ENCODE measurements around the gene IBA57.

IBA57 gene

DNA sequence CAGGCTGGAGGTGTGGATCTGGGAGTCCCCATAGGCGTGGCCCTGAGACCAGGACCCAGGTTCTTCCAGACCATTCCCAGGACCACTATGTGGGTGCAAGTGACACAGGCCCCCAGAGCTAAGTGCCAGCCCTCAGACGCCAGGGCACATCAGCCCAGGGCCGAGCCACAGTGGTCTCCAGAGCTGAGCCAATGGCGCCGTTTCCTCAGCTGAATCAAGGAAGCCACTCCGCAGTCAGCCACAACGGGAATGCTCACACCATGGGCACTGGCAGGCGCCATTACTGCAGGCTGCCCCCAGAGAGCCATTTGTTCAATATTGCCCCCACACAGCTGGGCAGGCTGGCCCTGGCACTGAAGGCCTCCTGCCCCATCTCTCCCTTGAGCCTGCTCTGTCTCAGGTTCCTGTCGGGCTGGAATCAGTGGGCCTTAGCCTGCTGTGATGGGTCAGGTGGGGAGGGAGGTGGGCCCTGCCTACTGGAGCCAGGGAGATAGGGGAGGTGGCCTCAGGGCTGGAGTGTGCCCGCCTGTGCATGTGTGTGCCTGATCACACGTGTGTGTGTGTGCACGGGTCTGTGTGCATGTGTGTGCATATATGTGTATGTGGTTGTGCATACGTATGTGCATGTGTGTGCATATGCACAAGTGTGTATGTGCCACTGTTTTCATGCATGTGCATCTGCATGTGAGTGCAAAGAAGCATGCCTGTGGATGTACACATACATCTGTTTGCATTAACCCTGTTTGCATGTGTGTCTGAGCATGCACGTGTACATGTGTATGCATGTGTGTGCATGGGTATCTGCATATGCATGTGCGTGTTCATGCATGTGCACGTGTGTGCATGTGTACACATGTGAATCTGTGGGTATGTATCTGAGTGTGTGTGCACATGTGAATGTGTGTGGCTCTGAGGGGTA, 9.7 kb upstream of the IBA57 start:
- DNase-seq: no peak

DNA sequence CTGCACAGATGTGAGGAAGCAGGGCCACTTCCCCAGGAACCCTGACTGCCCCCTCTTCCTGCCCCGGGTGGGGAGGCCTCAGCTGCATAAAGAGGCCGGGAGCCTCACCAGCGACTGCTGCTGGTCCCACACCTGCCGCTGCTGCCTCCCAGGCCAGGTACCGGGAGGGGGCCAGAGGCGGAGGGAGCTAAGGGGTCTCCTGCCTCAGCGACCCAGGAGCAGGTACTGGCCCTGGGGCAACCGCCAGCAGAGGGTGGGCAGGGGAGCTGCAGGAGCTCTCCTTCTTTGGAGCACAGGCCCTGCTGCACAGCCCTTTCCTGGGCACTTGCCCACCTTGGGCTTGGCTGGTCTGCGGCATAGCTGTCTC, 9.1 kb upstream of the IBA57 start:
- no peak for DNase-seq

DNA sequence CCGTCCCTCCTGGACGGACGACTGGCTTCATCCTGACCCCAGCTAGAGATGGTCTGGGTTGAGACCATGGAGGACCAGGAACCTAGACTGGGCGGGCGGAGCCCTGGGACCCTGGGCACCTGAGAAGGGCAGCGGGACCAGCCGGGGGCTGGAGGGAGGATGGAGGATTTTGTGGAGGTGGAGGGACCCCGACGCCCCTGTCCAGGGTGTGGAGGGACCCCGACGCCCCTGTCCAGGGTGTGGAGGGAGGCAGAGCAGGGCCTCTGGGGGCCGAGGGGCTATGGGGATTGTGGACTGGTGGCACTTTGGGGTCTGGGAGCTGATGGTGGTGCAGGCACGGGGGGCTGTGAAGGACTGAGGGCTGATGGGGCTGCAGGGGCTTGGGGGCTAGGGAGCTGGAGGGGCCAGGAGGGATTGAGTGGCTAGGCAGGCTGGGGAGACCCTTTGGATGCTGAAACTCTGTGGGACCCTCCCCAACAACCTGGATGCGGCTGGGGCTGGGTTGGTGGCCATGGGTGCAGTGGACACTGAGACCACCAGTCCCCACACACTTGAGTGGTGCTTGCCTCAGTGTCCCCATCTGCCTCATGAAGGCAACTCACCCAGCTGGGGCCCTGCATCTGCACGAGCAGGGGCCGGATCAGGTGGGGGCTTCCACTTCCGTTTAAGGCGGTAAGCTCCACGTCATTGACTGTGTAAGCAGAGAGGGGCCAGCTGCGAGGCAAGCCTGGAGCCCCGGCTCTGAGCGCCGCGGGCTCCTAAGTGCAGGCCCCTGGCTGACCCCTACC, 8.5 kb upstream of the IBA57 start:
- DNase-seq: no peak

DNA sequence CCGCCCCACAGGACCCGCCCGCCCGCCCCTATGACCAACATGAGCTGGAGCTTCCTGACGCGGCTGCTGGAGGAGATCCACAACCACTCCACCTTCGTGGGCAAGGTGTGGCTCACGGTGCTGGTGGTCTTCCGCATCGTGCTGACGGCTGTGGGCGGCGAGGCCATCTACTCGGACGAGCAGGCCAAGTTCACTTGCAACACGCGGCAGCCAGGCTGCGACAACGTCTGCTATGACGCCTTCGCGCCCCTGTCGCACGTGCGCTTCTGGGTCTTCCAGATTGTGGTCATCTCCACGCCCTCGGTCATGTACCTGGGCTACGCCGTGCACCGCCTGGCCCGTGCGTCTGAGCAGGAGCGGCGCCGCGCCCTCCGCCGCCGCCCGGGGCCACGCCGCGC, 7.9 kb upstream of the IBA57 start:
- no peak for DNase-seq

DNA sequence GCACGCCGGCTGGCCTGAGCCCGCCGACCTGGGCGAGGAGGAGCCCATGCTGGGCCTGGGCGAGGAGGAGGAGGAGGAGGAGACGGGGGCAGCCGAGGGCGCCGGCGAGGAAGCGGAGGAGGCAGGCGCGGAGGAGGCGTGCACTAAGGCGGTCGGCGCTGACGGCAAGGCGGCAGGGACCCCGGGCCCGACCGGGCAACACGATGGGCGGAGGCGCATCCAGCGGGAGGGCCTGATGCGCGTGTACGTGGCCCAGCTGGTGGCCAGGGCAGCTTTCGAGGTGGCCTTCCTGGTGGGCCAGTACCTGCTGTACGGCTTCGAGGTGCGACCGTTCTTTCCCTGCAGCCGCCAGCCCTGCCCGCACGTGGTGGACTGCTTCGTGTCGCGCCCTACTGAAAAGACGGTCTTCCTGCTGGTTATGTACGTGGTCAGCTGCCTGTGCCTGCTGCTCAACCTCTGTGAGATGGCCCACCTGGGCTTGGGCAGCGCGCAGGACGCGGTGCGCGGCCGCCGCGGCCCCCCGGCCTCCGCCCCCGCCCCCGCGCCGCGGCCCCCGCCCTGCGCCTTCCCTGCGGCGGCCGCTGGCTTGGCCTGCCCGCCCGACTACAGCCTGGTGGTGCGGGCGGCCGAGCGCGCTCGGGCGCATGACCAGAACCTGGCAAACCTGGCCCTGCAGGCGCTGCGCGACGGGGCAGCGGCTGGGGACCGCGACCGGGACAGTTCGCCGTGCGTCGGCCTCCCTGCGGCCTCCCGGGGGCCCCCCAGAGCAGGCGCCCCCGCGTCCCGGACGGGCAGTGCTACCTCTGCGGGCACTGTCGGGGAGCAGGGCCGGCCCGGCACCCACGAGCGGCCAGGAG, 7.2 kb upstream of the IBA57 start:
- DNase-seq: no peak

DNA sequence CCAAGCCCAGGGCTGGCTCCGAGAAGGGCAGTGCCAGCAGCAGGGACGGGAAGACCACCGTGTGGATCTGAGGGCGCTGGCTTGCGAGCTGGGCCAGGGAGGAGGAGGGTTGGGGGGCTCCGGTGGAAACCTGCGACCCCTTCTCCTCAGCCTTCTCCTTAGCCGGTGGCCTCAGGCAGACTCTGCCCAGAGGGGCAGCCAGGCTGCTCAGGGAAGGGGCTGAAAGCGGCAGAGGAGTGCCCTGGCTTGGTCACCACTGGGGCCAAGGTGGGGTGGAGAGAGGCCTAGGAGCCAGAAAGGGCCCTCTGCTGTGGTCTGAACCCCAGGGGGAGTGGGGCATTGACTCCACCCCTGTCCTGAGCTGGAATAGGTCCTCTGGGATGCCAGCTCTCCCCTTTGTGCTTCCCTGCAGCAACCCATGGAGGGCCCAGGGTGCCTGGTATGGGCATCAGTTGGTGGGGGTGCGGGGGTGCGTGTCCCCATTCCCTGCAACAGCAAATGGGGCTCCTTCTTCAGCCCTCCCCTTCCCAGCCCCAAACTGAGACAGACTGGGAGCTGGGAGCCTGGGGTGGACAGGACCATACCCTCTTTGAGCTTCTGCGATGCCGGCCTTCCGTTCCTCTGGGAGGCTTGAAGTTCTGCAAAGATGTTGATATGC, 6.5 kb upstream of the IBA57 start:
- DNase-seq: no peak

DNA sequence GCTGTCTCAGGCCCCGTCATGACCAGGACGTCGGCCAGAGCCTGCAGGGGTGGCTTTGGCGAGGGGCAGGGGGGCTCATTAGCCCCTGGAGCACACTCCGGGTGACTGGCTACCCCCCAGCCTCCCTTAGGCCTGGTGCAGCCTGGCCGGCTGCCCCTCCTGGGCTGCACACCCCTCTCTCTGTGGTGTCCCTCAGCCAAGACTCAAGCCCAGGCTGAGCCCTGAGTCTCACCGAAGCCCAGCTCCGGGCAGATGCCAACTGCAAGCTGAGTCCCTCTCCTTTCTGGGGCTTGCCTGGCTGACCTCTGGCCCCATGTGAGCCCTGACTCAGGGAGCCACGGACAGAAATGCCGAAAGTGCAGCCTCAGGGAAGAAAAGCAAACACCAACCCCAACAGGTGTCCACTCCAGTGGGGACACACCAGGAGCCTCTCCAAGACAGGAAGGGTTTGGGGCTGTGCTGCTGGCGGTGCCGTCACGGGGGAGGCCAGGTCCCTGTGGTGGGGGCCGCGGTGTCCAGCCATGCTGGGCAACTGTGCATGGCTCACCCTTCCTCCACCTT, 5.3 kb upstream of the IBA57 start:
- DNase-seq: no peak

DNA sequence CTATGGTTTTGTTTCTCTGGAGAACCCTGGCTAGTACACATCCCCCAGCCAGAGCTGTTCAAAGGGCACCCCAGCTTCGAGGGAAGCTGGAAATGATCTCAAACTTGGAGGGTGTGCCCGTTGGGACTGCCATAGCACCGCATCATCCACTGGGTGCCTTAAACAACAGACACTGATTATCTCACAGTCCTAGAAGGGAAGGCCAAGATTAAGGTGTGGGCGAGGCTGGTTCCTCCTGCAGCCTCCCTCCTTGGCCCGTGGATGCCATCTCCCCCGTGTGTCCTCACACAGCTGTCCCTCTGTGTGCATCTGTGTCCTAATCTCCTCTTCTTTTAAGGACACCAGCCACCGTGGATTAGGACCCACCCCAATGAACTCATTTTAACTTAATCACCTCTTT, 4.2 kb upstream of the IBA57 start:
- DNase-seq: no peak

DNA sequence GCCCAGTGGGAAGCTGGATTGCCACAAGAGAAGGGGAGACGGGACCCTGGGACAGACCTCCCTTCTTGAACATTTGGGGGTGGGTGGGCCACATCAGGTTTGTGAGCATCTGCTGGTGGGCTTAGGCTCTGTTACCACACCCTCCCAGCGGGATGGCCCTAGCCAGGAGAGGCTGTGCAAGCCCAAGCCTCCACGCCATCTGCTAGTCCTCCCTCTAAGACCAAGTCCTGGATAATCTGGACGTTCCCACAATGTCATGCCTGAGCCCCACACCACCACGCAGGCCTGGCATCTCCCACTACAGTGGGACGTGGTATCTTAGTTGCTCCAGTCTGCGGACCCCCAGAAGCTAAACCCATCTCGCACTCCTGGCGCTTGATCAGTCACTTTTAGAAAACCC, 3.7 kb upstream of the IBA57 start:
- DNase-seq: no peak

DNA sequence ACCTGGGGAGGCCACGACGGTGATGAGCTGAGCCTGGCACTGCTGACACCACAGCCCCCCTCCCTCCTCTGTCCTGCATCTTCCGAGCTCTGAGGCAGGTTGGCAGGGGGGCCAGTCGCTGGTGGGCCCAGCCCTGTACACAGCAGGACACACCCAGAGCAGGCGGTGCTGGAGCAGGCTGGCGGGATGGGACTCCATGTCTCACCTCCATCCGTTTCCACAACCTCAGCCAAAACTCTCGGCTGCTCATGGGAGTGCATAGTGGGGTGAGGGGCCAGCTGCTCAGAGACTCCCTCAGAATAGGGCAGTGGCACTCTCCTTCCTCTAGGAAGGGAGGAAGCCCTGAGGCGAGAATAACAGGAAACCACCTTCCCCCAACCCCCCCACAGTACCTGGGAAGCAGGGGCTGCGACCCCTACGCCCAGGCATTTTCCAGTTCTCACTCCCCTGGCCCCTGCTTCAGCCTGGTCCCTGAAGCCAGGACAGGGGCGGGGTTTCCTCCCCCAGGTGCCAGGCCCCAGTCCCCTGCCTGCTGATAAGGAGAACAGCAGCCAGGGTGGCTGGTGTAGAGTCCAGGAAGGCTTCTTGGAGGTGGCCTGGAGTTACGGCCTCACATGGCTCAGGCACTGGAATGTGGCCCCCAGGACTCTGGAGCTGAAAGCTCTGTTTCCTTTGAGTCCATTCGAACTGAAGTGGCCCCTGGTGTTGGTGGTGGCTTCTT, 3.2 kb upstream of the IBA57 start:
- DNase-seq: no peak

DNA sequence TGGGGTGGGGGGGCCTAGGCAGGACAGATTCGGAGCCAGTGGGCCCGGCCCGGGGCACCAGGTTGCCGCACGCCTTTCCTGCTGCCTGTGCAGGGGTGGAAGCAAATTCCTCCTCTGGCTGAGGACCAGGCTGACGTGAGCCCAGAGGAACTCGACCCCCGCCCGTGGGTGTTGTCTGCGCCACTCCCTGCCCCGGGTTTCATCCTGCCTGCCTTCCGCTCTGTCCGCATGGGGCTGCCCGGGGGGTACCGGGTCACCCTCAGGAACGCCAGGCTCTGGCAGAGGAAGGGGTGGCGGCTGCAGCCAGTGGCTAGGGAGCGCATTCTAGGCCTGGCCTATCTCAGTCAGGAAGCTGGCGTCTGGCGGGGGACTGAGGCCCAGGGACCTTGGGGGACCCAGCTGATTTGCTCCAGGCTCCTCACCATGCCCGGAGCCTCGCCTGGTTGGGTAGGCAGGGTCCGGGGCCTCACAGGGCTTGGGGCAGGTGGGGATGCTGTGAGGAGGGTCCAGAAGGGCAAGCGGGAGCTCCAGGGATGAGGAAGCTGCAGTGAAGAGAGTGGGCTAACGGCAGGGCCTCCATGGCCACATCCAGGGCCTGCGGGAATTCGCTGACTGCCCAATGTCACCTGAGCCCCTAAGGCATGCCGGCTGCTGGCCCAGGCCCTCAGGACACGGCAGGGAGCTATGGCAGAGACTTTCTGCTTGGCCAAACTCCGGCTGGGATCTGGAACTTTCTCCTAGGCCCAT, 2.4 kb upstream of the IBA57 start:
- no peak for DNase-seq

DNA sequence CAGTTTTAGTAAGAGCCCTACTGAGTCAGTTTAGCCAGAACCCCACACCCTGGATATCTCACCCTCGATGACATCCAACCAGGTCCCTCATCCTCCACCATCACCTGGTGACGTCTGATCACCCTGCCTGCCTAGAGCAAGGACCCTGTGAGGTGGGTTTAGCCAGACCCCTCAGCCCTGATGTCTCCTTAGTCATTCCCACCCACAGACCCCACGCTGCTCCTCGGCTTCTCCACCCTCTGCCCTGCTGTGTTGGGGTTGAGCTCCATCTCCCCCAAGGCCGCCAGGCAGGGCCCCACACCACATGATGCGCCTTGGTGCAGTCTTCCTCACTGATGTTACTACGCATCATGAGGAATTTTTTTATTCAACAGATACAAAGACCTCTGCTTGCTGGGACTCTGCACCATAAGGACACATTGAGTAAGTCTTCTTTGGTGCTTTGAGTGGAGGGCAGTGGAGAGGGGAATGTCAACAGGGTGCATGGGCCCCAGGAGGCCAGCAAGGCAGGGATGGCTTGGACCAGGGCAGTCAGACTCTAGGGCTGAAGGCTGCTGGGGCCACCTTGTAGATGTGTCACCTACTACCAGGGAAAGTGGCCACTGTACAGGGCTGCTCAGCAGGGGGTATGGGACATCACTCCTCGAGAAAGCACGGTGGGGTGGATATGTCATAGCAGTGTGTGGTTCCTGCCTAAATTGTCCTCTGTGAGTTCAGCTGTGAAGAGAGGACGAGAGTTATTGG, 1.7 kb upstream of the IBA57 start:
- no peak for DNase-seq

DNA sequence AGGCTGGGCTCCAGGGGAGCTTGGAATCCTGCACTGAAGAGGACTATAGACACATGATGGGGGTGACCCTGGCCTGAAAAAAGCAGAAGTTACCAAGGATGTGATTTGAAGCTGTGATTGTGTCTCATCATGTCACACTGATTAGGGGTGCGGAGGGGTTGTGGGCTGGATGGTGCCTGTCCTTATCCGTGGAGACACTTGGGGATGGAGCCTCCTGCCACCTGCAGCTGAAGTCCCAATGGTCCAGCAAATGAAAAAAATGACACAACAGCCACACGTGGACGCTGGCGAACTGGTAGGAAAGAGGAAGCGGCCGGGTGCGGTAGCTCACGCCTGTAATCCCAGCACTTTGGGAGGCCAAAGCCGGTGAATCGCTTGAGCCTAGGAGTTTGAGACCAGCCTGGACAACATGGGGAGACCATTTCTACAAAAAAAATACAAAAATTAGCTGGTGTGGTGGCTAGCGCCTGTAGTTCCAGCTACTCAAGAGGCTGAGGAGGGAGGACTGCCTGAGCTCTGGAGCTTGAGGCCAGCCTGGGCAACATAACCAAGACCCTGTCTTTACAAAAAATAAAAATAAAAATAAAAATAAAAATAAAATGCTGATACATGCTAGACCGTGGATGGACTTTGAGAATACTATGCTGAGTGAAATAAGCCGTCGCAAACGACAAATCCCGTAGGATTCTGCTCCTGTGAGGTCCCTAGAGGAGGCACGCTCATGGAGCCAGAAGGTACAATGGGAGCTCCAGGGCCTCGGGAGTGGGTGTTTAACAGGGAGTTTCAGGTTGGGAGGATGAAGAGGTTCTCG, 838 bp upstream of the IBA57 start:
- no peak for DNase-seq

DNA sequence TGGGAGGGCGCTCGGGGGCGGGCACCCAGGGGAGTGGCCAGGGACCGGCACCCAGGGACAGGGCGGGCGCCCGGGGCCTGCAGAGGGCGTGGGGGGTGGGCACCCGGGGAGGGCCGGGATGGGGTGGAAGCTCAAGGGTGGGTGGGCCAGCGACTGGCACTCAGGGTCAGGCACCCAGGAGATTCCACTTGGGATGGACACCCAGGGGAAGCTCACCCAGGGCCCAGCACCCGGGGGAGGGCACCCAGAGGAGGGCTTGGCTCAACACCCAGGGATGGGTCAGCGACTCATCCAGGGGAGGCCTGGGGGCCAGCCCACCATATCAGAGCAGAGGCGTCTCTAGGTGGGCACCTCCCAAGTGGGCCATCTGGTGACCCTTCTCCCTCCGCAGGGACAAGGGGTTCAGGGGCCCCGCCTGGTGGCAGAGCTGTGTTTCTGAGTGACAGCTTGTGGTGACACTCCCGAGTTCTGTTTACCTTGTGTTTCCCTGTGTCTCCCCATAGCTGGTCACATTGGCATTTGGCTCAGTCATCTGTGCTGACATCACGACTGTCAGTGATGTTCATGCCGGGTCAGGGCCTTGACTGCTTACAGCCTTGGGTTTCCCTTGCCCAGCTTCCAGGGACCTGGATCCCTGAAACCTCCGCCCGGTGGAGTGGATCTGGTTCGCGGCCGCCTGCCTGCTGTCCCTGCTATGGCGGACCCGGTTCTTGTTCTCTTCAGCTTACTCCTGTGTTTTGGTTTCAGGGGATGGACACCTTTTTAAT, 749 bp downstream of the IBA57 start:
- DNase-seq: peak in 32 of 56 donors; percentile 39 to 93 (median 67)

DNA sequence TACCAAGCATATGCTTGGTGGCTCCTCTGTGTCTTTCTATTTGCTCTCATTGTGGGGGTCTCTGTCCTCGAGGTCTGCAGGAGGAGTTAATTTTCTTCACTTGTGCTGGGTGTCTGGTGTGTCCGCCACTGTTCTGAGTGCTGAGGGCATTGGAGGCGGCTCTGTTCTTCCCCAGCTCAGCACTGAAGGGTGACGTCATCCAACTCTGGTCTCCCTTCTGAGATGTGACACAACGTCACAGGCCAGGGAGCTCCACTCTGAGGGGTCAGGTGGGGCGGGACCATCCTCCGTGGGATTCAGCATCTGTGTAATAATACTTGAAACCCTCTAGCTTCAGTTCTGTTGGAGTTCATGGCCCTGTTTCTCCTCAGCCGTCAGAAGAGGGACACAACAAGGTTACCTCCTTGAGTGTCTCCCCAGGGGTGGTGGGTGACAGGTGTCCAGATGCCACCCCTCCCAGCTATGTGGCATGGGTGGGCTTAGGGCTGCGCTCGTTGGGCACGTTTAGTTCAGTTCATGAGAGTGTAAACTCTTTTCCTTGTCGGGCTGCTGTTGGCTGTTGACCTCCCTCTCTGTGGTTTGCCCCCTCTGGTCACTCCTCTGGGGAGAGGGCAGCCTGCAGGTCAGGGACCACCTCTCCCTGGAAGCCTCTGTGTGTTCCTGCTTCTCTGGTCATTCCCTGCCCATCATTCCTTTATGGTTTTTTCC, 3.1 kb downstream of the IBA57 start:
- DNase-seq: no peak

DNA sequence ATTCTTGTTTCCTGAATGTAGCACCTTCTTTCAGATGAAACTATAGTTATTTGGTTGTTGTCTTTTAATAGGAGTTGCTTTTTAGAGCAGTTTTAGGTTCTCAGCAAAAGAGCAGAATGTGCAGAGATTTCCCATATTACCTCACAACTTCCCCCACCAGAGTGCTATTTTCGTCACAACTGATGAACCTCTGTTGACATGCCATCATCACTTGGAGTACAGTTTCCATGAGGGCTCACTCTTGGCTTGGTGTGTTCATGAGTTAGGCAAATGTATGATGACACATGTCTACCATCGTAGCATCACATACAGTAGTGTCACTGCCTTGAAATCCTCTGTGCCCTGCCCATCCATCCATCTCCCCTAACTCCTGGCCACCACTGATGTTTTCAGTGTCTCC, 3.7 kb downstream of the IBA57 start:
- DNase-seq: no peak

All from amygdala (tissue), 56 donors.